PC-3 (cell line): ENCODE results near the gene PPP1R36.
"Not testable (repeated sequence)": the region's sequence is repeated elsewhere in the genome, so short reads cannot be mapped to it uniquely, and the experiment has no call there.

Experiments
- CTCF ChIP-seq: fragments of 300-600 bp; sonication (generic); conservative IDR thresholded peaks from 2 replicates; pipeline ENCODE4 v1.5.1; 2017; ENCODE audit warnings: antibody characterized with exemption, low read depth, mild to moderate bottlenecking, low read length
- EZH2 ChIP-seq: fragments of 300-600 bp; sonication (generic); IDR thresholded peaks from one replicate; pipeline ENCODE4 v1.6.1; 2017; ENCODE audit warnings: antibody characterized with exemption, mild to moderate bottlenecking, low read length; ENCODE audit not compliant: unreplicated experiment

DNA sequence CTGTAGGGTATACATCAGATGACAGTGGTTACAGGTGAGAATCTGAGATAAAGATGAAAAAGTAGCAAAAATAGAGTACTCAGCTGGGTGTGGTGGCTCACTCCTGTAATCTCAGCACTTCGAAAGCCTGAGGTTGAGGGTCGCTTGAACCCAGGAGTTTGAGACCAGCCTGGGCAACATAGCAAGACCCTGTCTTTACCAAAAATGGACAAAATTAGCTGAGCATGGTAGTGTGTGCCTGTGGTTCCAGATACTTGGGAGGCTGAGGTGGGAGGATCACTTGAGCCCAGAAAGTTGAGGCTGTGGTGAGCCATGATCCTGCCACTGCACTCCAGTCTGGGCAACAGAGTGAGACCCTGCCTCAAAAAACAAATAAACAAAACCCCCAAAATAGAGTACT is 8.5 kb downstream of the PPP1R36 start:
- not testable (repeated sequence) for TF ChIP-seq CTCF, EZH2
